ENCODE results near the gene COX6A2. TPM values are rescaled to one million over a fixed set of nuclear protein-coding genes. Genes with fewer than 3 reads are reported as not detected.

Gene COX6A2
- total RNA-seq, 1 donor from 2014 or later: not detected

- no peak for DNase-seq (ENCODE audit: extremely low spot score, unreplicated experiment)
Measured at GRCh38 chr16:31438414-31438813, 10.3 kb upstream of the COX6A2 start.

GRCh38 chr16:31436221-31437045, 8.3 kb upstream of the COX6A2 start:
- Mint-ChIP-seq H3K27ac (no peak overlapping the region), H3K36me3 (no peaks in the 10 kb centered on the region), H3K27me3 (no peaks in the 10 kb centered on the region), H3K4me3 (no peak overlapping the region), H3K9me3 (no peaks in the 10 kb centered on the region), H3K4me1 (ENCODE audit: unreplicated experiment) (no peaks in the 10 kb centered on the region)
- DNase-seq (ENCODE audit: extremely low spot score, unreplicated experiment): no peak
- no peak for TF ChIP-seq CTCF (conservative IDR thresholded peaks at IDR 0.05)

More at GRCh38 chr16:31438414-31438813, 10.3 kb upstream of the COX6A2 start:
- no peaks in the 10 kb centered on the region for H3K36me3 Mint-ChIP-seq
- TF ChIP-seq CTCF (conservative IDR thresholded peaks at IDR 0.05): no peak
- H3K4me3 Mint-ChIP-seq: no peak overlapping the region
- no peaks in the 10 kb centered on the region for H3K9me3 Mint-ChIP-seq
- peaks cover 3% of the 10 kb centered on the region for H3K27me3 Mint-ChIP-seq
- H3K4me1 Mint-ChIP-seq (ENCODE audit: unreplicated experiment): peaks cover 5% of the 10 kb centered on the region
- H3K27ac Mint-ChIP-seq: no peak overlapping the region

- Mint-ChIP-seq H3K9me3 (no peaks in the 10 kb centered on the region), H3K27me3 (peaks cover 4% of the 10 kb centered on the region), H3K4me1 (ENCODE audit: unreplicated experiment) (no peaks in the 10 kb centered on the region), H3K27ac (no peak overlapping the region), H3K36me3 (no peaks in the 10 kb centered on the region), H3K4me3 (no peak overlapping the region)
- DNase-seq (ENCODE audit: extremely low spot score, unreplicated experiment): no peak
- TF ChIP-seq CTCF (conservative IDR thresholded peaks at IDR 0.05): no peak
Measured at GRCh38 chr16:31435341-31436220, 7.4 kb upstream of the COX6A2 start.

GRCh38 chr16:31430380-31431052, 2.4 kb upstream of the COX6A2 start:
- no peak for DNase-seq (ENCODE audit: extremely low spot score, unreplicated experiment)
- Mint-ChIP-seq H3K27me3 (peaks cover 21% of the 10 kb centered on the region), H3K27ac (no peak overlapping the region), H3K36me3 (no peaks in the 10 kb centered on the region), H3K9me3 (no peaks in the 10 kb centered on the region), H3K4me1 (ENCODE audit: unreplicated experiment) (no peaks in the 10 kb centered on the region), H3K4me3 (no peak overlapping the region)
- no peak for TF ChIP-seq CTCF (conservative IDR thresholded peaks at IDR 0.05)

- Mint-ChIP-seq H3K4me1 (ENCODE audit: unreplicated experiment) (no peaks in the 10 kb centered on the region), H3K27ac (no peak overlapping the region), H3K36me3 (no peaks in the 10 kb centered on the region), H3K4me3 (no peak overlapping the region), H3K9me3 (no peaks in the 10 kb centered on the region), H3K27me3 (peaks cover 27% of the 10 kb centered on the region)
- no peak for TF ChIP-seq CTCF (conservative IDR thresholded peaks at IDR 0.05)
- no peak for DNase-seq (ENCODE audit: extremely low spot score, unreplicated experiment)
Measured at GRCh38 chr16:31429796-31430195, 1.6 kb upstream of the COX6A2 start.

Data from type B pancreatic cell (in vitro differentiated cells).